GM19099 (cell line): ENCODE data around the gene BCL2.

Source experiments
- POLR2A ChIP-seq: IDR thresholded peaks from 3 replicates; pipeline ENCODE4 v1.6.1; 2011; ENCODE audit warnings: low read depth; ENCODE audit not compliant: insufficient read length; ENCODE audit errors: extremely low read depth

The BCL2 gene

DNA sequence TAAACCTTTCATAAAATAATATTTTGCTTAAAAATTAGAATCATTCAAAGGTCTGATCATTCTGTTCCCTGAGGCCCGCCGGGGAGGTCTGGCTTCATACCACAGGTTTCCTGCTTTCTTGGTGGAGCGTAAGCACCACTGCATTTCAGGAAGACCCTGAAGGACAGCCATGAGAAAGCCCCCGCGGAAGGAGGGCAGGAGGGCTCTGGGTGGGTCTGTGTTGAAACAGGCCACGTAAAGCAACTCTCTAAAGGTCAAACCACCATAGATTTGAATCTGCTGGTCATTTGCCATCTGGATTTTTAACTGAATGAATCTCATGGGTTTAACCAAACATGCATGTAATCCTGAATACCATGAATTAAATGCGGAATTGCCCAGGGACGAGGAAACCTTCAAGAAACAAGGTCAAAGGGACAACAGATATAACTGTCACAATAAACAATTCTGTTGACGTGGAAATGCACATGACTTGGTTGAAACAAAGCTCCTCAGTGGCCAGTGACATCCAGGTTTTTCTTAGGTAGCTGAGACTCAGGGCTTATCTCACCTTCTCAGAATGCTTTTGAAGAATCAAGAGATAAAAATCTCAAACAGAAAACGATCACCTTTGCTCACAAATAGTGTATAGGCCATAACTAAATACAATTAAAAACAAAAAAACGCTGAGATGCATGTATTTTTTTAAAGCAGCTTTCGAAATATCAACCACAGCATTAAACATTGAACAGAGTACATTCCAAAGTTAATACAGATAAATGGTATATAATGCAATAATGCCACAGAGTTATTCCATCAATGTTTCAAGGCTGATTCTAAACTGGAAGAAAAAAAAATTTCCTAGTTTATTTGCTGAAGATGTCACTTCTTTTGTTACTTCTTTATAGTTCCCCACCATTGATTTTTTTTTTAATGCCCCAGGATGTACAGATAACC is 193.2 kb downstream of the BCL2 start:
- TF ChIP-seq POLR2A: no peak

DNA sequence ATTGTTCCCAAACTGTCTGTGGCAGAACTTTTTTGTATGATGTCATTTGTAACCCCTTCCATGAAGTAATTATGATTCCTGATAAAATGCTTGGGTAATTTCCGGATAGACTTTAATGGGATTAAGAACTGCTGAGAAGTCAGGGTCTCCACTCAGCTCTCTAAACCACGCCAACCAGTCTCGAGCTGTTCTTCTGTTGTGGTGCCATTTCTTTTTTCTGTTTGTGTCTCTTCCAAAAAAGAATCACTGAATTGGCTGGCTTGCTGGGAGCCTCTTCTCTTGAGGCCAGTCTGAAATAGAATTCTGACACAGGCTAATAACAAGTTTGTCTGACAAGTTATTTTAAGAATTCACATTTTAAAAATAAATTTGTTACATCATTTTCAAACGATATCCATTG is 198.9 kb downstream of the BCL2 start:
- TF ChIP-seq POLR2A: no peak

GRCh38 chr18:63119647-63120046 is 199.9 kb downstream of the BCL2 start:
- TF ChIP-seq POLR2A: no peak

- no peak for TF ChIP-seq POLR2A
Measured at GRCh38 chr18:63113899-63114565, 205.5 kb downstream of the BCL2 start.

- no peak for TF ChIP-seq POLR2A
Measured at GRCh38 chr18:63112706-63113105, 206.9 kb downstream of the BCL2 start.

DNA sequence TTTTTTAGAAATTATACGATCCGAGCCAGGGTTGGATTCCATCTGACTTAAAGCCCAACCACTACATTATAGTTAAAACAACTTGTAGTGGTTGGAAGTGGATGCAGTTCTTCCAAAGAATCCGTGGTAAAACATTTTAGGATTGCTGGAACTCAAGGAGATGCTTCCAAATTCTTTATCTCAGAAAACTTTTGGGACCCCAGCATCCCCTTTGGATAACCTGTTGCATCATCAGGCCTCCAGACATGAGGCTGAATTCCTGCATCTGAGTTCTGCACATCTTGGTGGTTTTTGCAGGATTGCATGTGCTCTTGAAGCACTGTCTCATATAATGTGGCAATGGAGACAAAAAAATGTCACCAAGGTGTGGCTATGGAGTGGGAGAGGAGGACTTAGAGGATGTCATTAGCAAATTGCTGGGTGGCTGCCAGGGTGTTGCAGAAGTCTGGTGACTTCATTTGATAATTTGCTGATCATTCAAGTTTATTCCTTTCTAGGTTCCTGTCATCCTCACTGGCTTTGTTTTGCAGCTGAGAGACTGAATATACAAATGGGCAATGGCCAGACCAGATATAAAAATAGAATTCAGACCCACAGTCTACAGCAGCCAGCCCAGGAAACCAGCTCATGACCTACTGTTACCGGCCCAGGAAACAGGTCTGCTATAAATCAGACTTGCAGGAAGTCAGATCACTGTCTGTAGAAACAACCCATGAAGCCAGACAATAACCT is 207.7 kb downstream of the BCL2 start:
- no peak for TF ChIP-seq POLR2A

DNA sequence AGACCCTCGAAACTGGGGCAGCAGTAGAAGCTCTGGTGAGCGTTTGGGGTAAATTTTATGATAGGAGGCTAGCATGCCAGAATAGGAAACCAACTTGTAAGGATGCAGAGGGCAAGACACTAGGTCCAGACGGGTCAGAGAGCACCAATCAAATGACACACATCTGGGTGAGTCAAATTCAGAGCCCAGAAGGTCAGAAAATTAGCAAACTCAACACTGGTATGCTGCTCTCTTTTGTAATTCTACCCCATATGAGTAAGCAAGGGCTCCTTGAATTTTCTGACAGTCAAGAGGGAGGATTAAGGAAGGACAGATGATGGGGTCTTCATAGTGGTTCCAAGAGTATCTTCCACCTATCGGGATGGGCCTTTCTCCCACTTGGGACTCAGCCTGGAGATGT is 209.8 kb downstream of the BCL2 start:
- TF ChIP-seq POLR2A: no peak

DNA sequence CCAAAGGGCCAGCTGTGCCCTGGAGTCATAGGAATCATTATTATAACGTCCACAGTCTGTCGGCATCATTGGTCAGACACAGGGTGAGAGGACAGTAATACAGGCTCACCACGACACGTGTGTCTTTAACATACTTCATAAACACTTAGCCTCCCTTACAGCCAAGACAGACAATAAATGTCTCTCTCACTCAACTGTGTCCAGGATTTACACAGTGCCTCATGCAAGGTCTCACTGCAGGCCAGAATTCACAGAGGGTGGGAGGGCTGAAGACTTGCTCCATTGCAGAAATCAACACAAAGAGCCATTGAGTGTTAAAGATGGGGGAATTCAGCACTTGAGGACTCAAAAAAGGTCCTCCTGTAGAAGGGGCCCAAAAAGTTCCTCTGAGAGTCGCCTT is 210.5 kb downstream of the BCL2 start:
- no peak for TF ChIP-seq POLR2A

GRCh38 chr18:63107931-63108330 is 211.6 kb downstream of the BCL2 start:
- TF ChIP-seq POLR2A: no peak

- no peak for TF ChIP-seq POLR2A
Measured at GRCh38 chr18:63107171-63107845, 212.3 kb downstream of the BCL2 start.

DNA sequence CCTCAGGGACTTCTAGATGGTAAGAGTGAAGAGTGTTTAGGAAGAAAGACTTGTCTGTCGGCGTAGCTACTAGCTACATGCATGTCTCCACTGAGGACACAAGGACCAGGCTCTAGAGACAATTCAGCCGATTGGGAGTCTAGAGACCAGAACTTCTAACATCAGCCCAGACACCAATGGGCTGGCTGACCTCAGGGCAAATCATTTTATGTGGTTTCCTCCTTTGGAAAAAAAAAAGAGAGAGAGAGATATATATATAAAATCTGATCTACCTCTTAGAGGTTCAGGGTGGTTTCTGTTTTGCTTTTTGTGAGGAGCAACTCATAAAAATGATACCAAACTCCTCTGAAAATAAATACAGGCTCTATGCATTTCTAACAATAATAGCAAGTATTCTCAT is 212.8 kb downstream of the BCL2 start:
- no peak for TF ChIP-seq POLR2A

DNA sequence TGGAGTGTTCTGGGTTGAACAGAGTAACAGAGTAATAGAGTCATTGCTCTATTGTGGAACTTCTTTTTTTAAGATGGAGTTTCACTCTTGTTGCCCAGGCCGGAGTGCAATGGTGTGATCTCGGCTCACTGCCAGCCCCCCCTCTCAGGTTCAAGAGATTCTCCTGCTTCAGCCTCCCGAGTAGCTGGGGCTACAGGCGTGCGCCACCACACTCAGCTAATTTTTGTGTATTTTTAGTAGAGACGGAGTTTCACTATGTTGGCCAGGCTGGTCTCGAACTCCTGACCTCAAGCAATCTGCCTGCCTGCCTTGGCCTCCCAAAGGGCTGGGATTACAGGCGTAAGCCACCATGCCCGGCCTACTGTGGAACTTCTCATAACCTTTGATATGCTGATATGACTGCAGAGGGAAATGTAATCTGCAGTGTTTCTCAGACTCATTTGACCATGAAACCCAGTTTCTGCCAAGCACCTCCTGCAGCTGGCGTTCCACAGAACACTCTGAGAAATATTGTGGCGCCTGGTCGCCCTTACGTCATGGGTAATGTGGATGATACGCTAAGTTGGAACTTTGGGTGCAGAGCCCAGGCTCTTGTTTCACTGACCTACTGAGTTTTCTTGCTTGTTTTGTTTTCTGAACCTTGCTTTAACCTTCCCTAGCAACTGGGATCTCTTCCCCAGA is 213.8 kb downstream of the BCL2 start:
- no peak for TF ChIP-seq POLR2A

DNA sequence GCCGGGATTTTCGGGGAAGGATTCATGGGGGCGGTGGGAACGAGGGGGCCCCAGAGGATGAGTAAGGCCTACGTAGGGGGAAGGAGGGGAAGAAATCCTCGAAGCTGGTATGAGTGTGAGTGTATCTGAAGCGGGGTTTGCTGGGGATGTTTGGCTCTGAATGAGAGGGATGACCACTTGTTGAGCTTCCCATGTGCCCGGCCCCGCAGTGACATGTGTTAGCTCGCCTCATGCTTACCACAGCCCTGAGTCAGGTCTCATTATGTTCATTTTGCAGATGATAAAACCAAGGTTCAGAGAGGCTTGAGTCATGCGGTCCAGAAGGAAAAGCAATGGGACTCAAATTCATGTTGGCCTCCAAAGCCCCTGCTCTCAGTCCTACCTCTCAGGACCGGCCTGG is 214.7 kb downstream of the BCL2 start:
- TF ChIP-seq POLR2A: no peak

DNA sequence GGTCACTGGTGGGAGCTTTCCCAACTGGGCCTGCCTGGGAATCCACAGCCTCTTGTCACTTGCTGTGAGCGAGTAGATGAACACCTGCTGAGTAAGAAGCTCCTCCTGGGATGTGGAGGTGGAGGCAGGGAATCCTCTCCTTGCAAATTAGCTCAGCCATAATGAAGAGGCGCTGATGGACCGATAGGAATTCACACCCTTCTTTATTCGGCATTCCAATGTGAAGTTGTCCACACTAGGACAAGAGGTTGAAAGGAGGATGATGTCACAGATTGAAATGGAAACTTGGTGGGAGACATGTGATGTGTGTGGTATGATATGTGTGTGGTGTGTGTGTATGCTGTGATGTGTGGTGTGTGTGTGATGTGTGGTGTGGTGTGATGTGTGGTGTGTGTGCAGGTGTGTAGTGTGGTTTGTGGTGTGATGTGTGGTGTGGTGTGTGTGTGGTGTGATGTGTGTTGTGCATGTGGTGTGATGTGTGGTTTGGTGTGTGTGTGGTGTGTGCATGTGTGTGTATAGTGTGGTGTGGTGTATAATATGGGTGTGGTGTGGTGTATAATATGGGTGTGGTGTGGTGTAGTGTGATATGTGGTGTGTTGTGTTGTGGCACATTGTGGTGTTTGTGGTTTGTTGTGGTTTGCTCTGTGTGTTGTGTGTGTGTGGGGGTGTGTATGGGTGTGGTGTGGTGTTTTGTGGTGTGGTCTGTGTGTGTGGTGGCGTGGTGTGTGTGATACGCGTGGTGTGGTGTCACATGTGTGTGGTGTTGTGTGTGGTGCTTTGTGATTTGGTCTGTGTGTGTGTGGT is 216.4 kb downstream of the BCL2 start:
- no peak for TF ChIP-seq POLR2A
